OCI-LY3 (cell line): ENCODE measurements around the gene BCKDK.
A peak's percentile ranks its signal among the peaks of the same experiment; 100 is the strongest.

Source experiments
- H2AFZ ChIP-seq: fragments of 200-600, 300-600 bp; shearing (Covaris generic); 2 replicates; pipeline ENCODE4 v1.6.0; 2014; ENCODE audit warnings: antibody characterized with exemption, low read depth, low read length
- H3K27ac ChIP-seq: fragments of 200-600, 300-600 bp; sonication (generic); 2 replicates; pipeline ENCODE4 v1.5.1; 2014; ENCODE audit warnings: mild to moderate bottlenecking, low read length, moderate library complexity, mixed read lengths
- H3K27me3 ChIP-seq: fragments of 200-600, 300-600 bp; sonication (generic); 2 replicates; pipeline ENCODE4 v1.6.1; 2014; ENCODE audit warnings: low read depth, low read length, mixed read lengths
- H3K36me3 ChIP-seq: fragments of 200-600, 300-600 bp; sonication (generic); replicated peaks from 2 replicates; pipeline ENCODE3; 2014; ENCODE audit warnings: low read depth, low read length, mixed read lengths
- H3K4me1 ChIP-seq: fragments of 300-600, 200-600 bp; sonication (generic); 2 replicates; pipeline ENCODE4 v1.6.1; 2014; ENCODE audit warnings: low read length, mixed read lengths
- H3K4me2 ChIP-seq: fragments of 200-600, 300-600 bp; sonication (generic); 2 replicates; pipeline ENCODE4 v1.6.1; 2014; ENCODE audit warnings: low read length, mixed read lengths
- H3K4me3 ChIP-seq: fragments of 300-600, 200-600 bp; sonication (generic); 2 replicates; pipeline ENCODE4 v1.5.1; 2014; ENCODE audit warnings: antibody characterized with exemption, mild to moderate bottlenecking, low read length, moderate library complexity
- H3K79me2 ChIP-seq: fragments of 300-600, 200-600 bp; shearing (Covaris generic); 2 replicates; pipeline ENCODE4 v1.6.1; 2014; ENCODE audit warnings: mild to moderate bottlenecking, low read length, mixed read lengths
- H3K9ac ChIP-seq: fragments of 300-600, 200-600 bp; shearing (Covaris generic); 2 replicates; pipeline ENCODE4 v1.6.0; 2014; ENCODE audit warnings: mild to moderate bottlenecking, low read length, moderate library complexity
- H3K9me3 ChIP-seq: fragments of 200-600, 300-600 bp; shearing (Covaris generic); 2 replicates; pipeline ENCODE4 v1.6.1; 2014; ENCODE audit warnings: low read length, mixed read lengths; ENCODE audit not compliant: insufficient read depth
- H4K20me1 ChIP-seq: fragments of 200-600, 300-600 bp; sonication (generic); 2 replicates; pipeline ENCODE4 v1.6.1; 2016; ENCODE audit warnings: low read length, mixed read lengths; ENCODE audit not compliant: insufficient read depth
- EZH2phosphoT487 ChIP-seq: fragments of 200-600 bp; shearing (Covaris generic); IDR thresholded peaks from 2 replicates; pipeline ENCODE4 v1.6.1; 2018; ENCODE audit warnings: antibody characterized with exemption, mixed run types, low read depth
- TF ChIP-seq, protein P1 (sequence below): fragments of 200-600, 300-600 bp; sonication (generic); IDR thresholded peaks from 2 replicates; pipeline ENCODE4 v1.5.1; 2014; ENCODE audit warnings: antibody characterized with exemption, low read length, low read depth

Gene BCKDK

DNA sequence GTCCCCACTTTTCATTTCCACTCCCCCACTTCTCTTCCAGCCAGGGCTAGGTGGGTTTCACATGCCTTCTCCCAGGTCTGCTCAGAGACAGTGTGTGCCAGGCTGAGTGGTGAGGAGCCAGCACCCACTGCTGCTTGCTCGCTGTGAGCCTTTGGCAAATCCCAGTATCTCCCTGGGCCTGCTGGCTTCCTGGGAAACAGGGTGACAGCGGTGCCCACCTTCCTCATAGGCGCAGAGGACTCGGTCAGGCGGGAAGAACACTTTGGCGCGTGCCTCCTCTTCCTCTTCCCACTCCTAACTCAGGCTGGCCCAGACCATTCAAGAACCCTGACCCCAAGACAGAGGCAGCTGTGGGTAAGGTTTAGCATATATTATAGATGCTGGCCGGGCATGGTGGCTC lies 19.0 kb upstream of the BCKDK start:
- H3K4me1 ChIP-seq, result peaks cover 4% of the 10 kb centered on the region
- H4K20me1 ChIP-seq, result peaks cover 4% of the 10 kb centered on the region; the same call in 1 of the 2 replicates
- no peak overlapping the region for H3K4me3 ChIP-seq
- no peak overlapping the region for H2AFZ ChIP-seq
- TF ChIP-seq, protein P1, sequence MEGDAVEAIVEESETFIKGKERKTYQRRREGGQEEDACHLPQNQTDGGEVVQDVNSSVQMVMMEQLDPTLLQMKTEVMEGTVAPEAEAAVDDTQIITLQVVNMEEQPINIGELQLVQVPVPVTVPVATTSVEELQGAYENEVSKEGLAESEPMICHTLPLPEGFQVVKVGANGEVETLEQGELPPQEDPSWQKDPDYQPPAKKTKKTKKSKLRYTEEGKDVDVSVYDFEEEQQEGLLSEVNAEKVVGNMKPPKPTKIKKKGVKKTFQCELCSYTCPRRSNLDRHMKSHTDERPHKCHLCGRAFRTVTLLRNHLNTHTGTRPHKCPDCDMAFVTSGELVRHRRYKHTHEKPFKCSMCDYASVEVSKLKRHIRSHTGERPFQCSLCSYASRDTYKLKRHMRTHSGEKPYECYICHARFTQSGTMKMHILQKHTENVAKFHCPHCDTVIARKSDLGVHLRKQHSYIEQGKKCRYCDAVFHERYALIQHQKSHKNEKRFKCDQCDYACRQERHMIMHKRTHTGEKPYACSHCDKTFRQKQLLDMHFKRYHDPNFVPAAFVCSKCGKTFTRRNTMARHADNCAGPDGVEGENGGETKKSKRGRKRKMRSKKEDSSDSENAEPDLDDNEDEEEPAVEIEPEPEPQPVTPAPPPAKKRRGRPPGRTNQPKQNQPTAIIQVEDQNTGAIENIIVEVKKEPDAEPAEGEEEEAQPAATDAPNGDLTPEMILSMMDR, result no peak
- no peak for TF ChIP-seq EZH2phosphoT487
- H3K27ac ChIP-seq, result no peak overlapping the region
- no peak overlapping the region for H3K9ac ChIP-seq
- no peaks in the 10 kb centered on the region for H3K27me3 ChIP-seq
- H3K79me2 ChIP-seq, result peaks cover 34% of the 10 kb centered on the region
- H3K36me3 ChIP-seq, result peaks cover 13% of the 10 kb centered on the region
- H3K4me2 ChIP-seq, result no peak overlapping the region
- H3K9me3 ChIP-seq, result no peaks in the 10 kb centered on the region

DNA sequence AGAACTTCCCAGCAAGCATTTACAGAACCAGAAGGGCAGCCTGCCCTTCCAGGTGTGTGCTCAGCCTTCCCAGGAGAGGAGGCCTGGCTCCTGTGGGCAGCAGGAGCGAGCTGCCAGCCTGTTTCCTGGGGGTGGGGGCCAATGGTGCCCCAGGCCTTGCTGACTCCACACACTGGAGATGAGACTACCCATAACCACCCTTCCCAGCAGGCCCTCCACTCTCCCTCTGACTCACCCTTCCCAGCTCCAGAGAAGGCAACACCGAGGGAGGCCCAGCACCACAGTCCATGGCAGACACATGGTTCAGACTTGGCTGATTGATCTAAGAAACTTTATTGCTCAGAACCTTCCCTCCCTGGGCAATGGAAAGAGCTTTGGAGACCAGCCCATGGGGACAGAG lies 17.6 kb upstream of the BCKDK start:
- peaks cover 39% of the 10 kb centered on the region for H3K79me2 ChIP-seq

DNA sequence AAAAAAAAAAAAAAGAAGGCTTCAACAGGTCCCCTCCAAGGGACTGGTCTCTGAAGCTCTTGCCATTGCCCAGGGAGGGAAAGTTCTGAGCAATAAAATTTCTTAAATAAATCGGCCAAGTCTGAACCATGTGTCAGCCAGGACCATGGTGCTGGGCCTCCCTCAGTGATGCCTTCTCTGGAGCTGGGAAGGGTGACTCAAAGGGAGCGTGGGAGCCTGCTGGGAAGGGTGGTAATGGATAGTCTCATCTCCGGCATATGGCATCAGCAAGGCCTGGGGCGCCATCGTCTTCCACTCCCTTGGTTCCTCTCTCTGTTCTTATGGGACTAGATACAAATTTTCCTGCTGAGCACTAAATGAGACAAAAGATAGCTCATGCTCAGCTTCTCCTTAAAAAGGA lies 15.9 kb upstream of the BCKDK start:
- H3K4me3 ChIP-seq, result no peak overlapping the region

More for the DNA sequence above, 17.6 kb upstream of the BCKDK start:
- no peak overlapping the region for H3K4me2 ChIP-seq
- no peak overlapping the region for H3K27ac ChIP-seq
- H3K9me3 ChIP-seq, result no peaks in the 10 kb centered on the region
- H2AFZ ChIP-seq, result no peak overlapping the region
- H3K36me3 ChIP-seq, result peaks cover 13% of the 10 kb centered on the region
- H3K27me3 ChIP-seq, result no peaks in the 10 kb centered on the region
- no peak overlapping the region for H3K4me3 ChIP-seq
- no peak overlapping the region for H3K9ac ChIP-seq
- TF ChIP-seq EZH2phosphoT487, result no peak
- TF ChIP-seq, protein P1, result no peak
- H4K20me1 ChIP-seq, result peaks cover 4% of the 10 kb centered on the region; the same call in 1 of the 2 replicates
- H3K4me1 ChIP-seq, result peaks cover 9% of the 10 kb centered on the region

DNA sequence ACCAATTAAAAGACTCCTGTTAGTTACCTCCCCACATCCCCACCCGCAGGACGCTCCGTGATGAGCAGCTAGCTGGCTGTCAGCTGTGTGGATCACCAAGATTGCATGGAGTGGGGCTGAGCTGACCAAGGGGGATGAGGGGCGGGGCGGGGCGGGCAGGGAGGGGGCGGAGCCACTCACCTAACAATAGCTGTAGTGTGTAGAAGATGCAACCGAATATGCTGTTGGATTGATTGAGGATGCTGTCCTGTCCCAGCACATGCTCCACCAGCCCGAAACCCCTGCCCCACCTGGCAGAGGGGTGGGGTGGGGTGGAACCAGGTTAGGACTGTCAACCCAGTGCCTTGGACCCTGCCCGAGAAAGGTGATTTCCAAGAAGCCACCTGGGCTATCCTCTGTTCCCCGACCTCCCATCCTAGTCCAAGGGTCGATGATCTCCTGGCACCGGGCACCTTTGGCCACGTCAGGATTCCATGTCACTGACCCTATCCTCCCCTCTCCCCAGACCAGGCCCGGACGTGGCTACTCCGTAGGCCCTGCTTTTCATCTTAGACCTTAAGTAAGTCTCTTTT lies 15.0 kb upstream of the BCKDK start:
- Histone ChIP-seq H3K9ac (peak overlapping the region; percentile 85), H3K4me1 (peaks cover 12% of the 10 kb centered on the region), H3K4me2 (peak overlapping the region; percentile 80), H3K27ac (no peak overlapping the region), H3K36me3 (peaks cover 11% of the 10 kb centered on the region), H4K20me1 (0 out of 2 replicates have a peak, but pooled peaks cover 4% of the 10 kb centered on the region), H3K4me3 (peak overlapping the region; percentile 85), H3K79me2 (peaks cover 39% of the 10 kb centered on the region), H2AFZ (no peak overlapping the region), H3K9me3 (no peaks in the 10 kb centered on the region), H3K27me3 (no peaks in the 10 kb centered on the region)
- TF ChIP-seq, protein P1, result no peak
- no peak for TF ChIP-seq EZH2phosphoT487

More for the DNA sequence above, 15.9 kb upstream of the BCKDK start:
- H3K36me3 ChIP-seq, result peaks cover 11% of the 10 kb centered on the region
- no peak overlapping the region for H3K9ac ChIP-seq
- peaks cover 12% of the 10 kb centered on the region for H3K4me1 ChIP-seq
- H3K9me3 ChIP-seq, result no peaks in the 10 kb centered on the region
- peaks cover 39% of the 10 kb centered on the region for H3K79me2 ChIP-seq
- H3K27me3 ChIP-seq, result no peaks in the 10 kb centered on the region
- 0 out of 2 replicates have a peak, but pooled peaks cover 4% of the 10 kb centered on the region for H4K20me1 ChIP-seq
- H3K4me2 ChIP-seq, result no peak overlapping the region
- no peak overlapping the region for H2AFZ ChIP-seq
- TF ChIP-seq, protein P1, result no peak
- no peak overlapping the region for H3K27ac ChIP-seq
